Activated naive CD4-positive, alpha-beta T cell treated with anti-CD3 and anti-CD28 coated beads, Interleukin-2, amount 50 U/mL, for 72 hours (primary cell): ENCODE measurements around the gene KCMF1. TPM values are rescaled to one million over a fixed set of nuclear protein-coding genes. Genes with fewer than 3 reads are reported as not detected.

ENCODE experiments used
- ATAC-seq, 2 donors: fragments of 150-1000 bp; cut with Tn5 transposase; 2 replicates each; pipeline ENCODE4 v1.10.0; 2021; ENCODE audit warnings: mild to moderate bottlenecking in 2 of 2, moderate library complexity in 2 of 2
- DNase-seq, 2 donors: peaks; one replicate each; pipeline ENCODE4 v3.0.0; 2021 to 2022; ENCODE audit warnings: low spot score in 2 of 2
- H3K27ac Mint-ChIP-seq, 2 donors: one replicate each; pipeline ENCODE4 v1.8.0; 2022; ENCODE audit warnings: mild to moderate bottlenecking in 2 of 2, mixed read lengths in 2 of 2
- H3K36me3 Mint-ChIP-seq, 2 donors: one replicate each; pipeline ENCODE4 v1.8.0; 2022; ENCODE audit warnings: mixed read lengths in 2 of 2
- H3K9me3 Mint-ChIP-seq, 2 donors: one replicate each; pipeline ENCODE4 v1.8.0; 2022; ENCODE audit warnings: mixed read lengths in 2 of 2
- total RNA-seq, 2 donors: library from RNA; stranded (reverse); gene quantifications; one replicate each; pipeline ENCODE4 v1.2.3, GENCODE V29; 2022

Gene KCMF1
- total RNA-seq, 2 donors from 2014 or later, result 108 to 124 TPM

GRCh38 chr2:84964406-84965191 is 6.4 kb upstream of the KCMF1 start:
- no peak for ATAC-seq
- DNase-seq, result no peak
- H3K9me3 Mint-ChIP-seq, result peaks cover 0 to 3% of the 10 kb centered on the region in 2 donors
- peaks cover 39 to 71% of the 10 kb centered on the region in 2 donors for H3K36me3 Mint-ChIP-seq
- H3K27ac Mint-ChIP-seq, result peak overlapping the region; percentile 6 to 59

GRCh38 chr2:84965192-84965516 is 5.8 kb upstream of the KCMF1 start:
- Mint-ChIP-seq H3K27ac (no peak overlapping the region), H3K9me3 (peaks cover 0 to 3% of the 10 kb centered on the region in 2 donors), H3K36me3 (peaks cover 45 to 76% of the 10 kb centered on the region in 2 donors)
- ATAC-seq, result no peak
- DNase-seq, result no peak

GRCh38 chr2:84965827-84966226 is 5.1 kb upstream of the KCMF1 start:
- DNase-seq (no peak), ATAC-seq (no peak)
- peaks cover 0 to 3% of the 10 kb centered on the region in 2 donors for H3K9me3 Mint-ChIP-seq
- no peak overlapping the region for H3K27ac Mint-ChIP-seq
- H3K36me3 Mint-ChIP-seq, result peaks cover 46 to 76% of the 10 kb centered on the region in 2 donors

GRCh38 chr2:84966731-84967130 is 4.2 kb upstream of the KCMF1 start:
- DNase-seq (no peak), ATAC-seq (no peak)
- Mint-ChIP-seq H3K27ac (no peak overlapping the region), H3K9me3 (peaks cover 0 to 3% of the 10 kb centered on the region in 2 donors), H3K36me3 (peaks cover 46 to 67% of the 10 kb centered on the region in 2 donors)

GRCh38 chr2:84969511-84970209 is 1.3 kb upstream of the KCMF1 start:
- H3K9me3 Mint-ChIP-seq, result no peaks in the 10 kb centered on the region
- H3K27ac Mint-ChIP-seq, result peak overlapping the region; percentile 97 to 100
- DNase-seq (no peak), ATAC-seq (peak in 1 of 2 donors; percentile 7)
- H3K36me3 Mint-ChIP-seq, result peaks cover 34 to 53% of the 10 kb centered on the region in 2 donors

GRCh38 chr2:84970210-84970867 is 622 bp upstream of the KCMF1 start:
- Mint-ChIP-seq H3K9me3 (no peaks in the 10 kb centered on the region), H3K36me3 (peaks cover 28 to 47% of the 10 kb centered on the region in 2 donors), H3K27ac (peak overlapping the region; percentile 97 to 100)
- ATAC-seq (peak; percentile 54 to 65), DNase-seq (peak; percentile 68 to 76)

- Mint-ChIP-seq H3K27ac (peak overlapping the region; percentile 94 to 99), H3K36me3 (peaks cover 28 to 38% of the 10 kb centered on the region in 2 donors), H3K9me3 (no peaks in the 10 kb centered on the region)
- ATAC-seq (peak; percentile 47 to 52), DNase-seq (peak; percentile 70 to 74)
These were observed 697 bp downstream of the KCMF1 start for GRCh38 chr2:84971510-84972206.

- H3K27ac Mint-ChIP-seq, result peak overlapping the region; percentile 94 to 99
- DNase-seq (no peak), ATAC-seq (no peak)
- no peaks in the 10 kb centered on the region for H3K9me3 Mint-ChIP-seq
- H3K36me3 Mint-ChIP-seq, result peaks cover 28 to 39% of the 10 kb centered on the region in 2 donors
These were observed 1.3 kb downstream of the KCMF1 start for GRCh38 chr2:84972207-84972783.

- ATAC-seq (no peak), DNase-seq (no peak)
- no peaks in the 10 kb centered on the region for H3K9me3 Mint-ChIP-seq
- H3K27ac Mint-ChIP-seq, result peak overlapping the region; percentile 94
- peaks cover 27 to 42% of the 10 kb centered on the region in 2 donors for H3K36me3 Mint-ChIP-seq
These were observed 2.0 kb downstream of the KCMF1 start for GRCh38 chr2:84972932-84973331.

- Mint-ChIP-seq H3K9me3 (no peaks in the 10 kb centered on the region), H3K27ac (peak overlapping the region in 1 of 2 donors; percentile 86), H3K36me3 (peaks cover 0 to 15% of the 10 kb centered on the region in 2 donors)
- ATAC-seq (peak in 1 of 2 donors; percentile 62), DNase-seq (no peak)
These were observed 9.5 kb downstream of the KCMF1 start for GRCh38 chr2:84980263-84980983.

GRCh38 chr2:84986018-84986417 is 15.1 kb downstream of the KCMF1 start:
- Mint-ChIP-seq H3K36me3 (peaks cover 0 to 6% of the 10 kb centered on the region in 2 donors), H3K27ac (peak overlapping the region in 1 of 2 donors; percentile 47), H3K9me3 (peaks cover 0 to 4% of the 10 kb centered on the region in 2 donors)
- no peak for ATAC-seq
- DNase-seq, result no peak

- no peak overlapping the region for H3K27ac Mint-ChIP-seq
- DNase-seq, result no peak
- peaks cover 0 to 6% of the 10 kb centered on the region in 2 donors for H3K36me3 Mint-ChIP-seq
- peak; percentile 52 to 55 for ATAC-seq
- peaks cover 0 to 4% of the 10 kb centered on the region in 2 donors for H3K9me3 Mint-ChIP-seq
These were observed 18.5 kb downstream of the KCMF1 start for GRCh38 chr2:84989422-84989821.

GRCh38 chr2:84989927-84990326 is 19.0 kb downstream of the KCMF1 start:
- H3K27ac Mint-ChIP-seq, result no peak overlapping the region
- DNase-seq (no peak), ATAC-seq (peak in 1 of 2 donors; percentile 19)
- peaks cover 0 to 6% of the 10 kb centered on the region in 2 donors for H3K36me3 Mint-ChIP-seq
- peaks cover 0 to 4% of the 10 kb centered on the region in 2 donors for H3K9me3 Mint-ChIP-seq

GRCh38 chr2:84991404-84992160 is 20.6 kb downstream of the KCMF1 start:
- Mint-ChIP-seq H3K36me3 (no peaks in the 10 kb centered on the region), H3K9me3 (no peaks in the 10 kb centered on the region), H3K27ac (peak overlapping the region in 1 of 2 donors; percentile 10)
- peak; percentile 54 to 62 for ATAC-seq
- DNase-seq, result no peak

GRCh38 chr2:84995826-84996225 is 24.9 kb downstream of the KCMF1 start:
- peak; percentile 21 to 47 for ATAC-seq
- DNase-seq, result no peak
- peak overlapping the region; percentile 74 to 86 for H3K27ac Mint-ChIP-seq

More at GRCh38 chr2:84995826-84996225, 24.9 kb downstream of the KCMF1 start:
- H3K36me3 Mint-ChIP-seq, result no peaks in the 10 kb centered on the region
- no peaks in the 10 kb centered on the region for H3K9me3 Mint-ChIP-seq
